HepG2 (cell line): ENCODE measurements around the gene SPATA33. TPM values are rescaled to one million over a fixed set of nuclear protein-coding genes. Genes with fewer than 3 reads are reported as not detected.
A peak's percentile ranks its signal among the peaks of the same experiment; 100 is the strongest.

ENCODE experiments used
- BRD4 ChIP-seq: sonication (generic); formaldehyde crosslinking; IDR thresholded peaks from 2 replicates; pipeline ENCODE4 v1.4.0; 2020; ENCODE audit warnings: missing genetic modification reagents
- CEBPB ChIP-seq: IDR thresholded peaks from 2 replicates; pipeline ENCODE4 v1.6.1; 2011; ENCODE audit warnings: low read depth, low read length, improper control_type of control experiment, borderline replicate concordance
- CREM ChIP-seq, 2 experiments: sonication (generic) in 1 of 2; formaldehyde crosslinking in 1 of 2; IDR thresholded peaks; 2 replicates each; pipeline versions ENCODE4 v1.4.0 to v1.6.1; 2016 to 2020; ENCODE audit warnings: antibody characterized with exemption in 1 of 2, mild to moderate bottlenecking in 1 of 2, missing genetic modification reagents in 1 of 2
- GABPA ChIP-seq, 2 experiments: IDR thresholded peaks; 2 replicates each; pipeline ENCODE4 v1.6.1; 2011 to 2016; ENCODE audit warnings: low read depth in 2 of 2, low read length in 1 of 2, missing biosample characterization in 1 of 2, missing genetic modification characterization in 1 of 2
- GATA4 ChIP-seq: sonication (generic); IDR thresholded peaks from 2 replicates; pipeline ENCODE4 v1.6.1; 2016; ENCODE audit warnings: antibody characterized with exemption, low read depth, borderline replicate concordance
- GTF3A ChIP-seq: sonication (generic); formaldehyde crosslinking; conservative IDR thresholded peaks from 2 replicates; pipeline ENCODE4 v1.4.0; 2020; ENCODE audit warnings: mild to moderate bottlenecking, missing genetic modification reagents
- HDAC2 ChIP-seq: sonication (generic); formaldehyde crosslinking; IDR thresholded peaks from 2 replicates; pipeline ENCODE4 v1.4.0; 2020; ENCODE audit warnings: missing genetic modification reagents
- HDAC6 ChIP-seq: fragments of 200-600 bp; sonication (generic); IDR thresholded peaks from 2 replicates; pipeline ENCODE4 v1.7.0; 2017; ENCODE audit warnings: mild to moderate bottlenecking, antibody characterized with exemption, low read length, low read depth
- JUND ChIP-seq: sonication (generic); formaldehyde crosslinking; IDR thresholded peaks from 2 replicates; pipeline ENCODE4 v1.8.0; 2022; ENCODE audit warnings: mild to moderate bottlenecking, missing genetic modification reagents
- MAFK ChIP-seq, 2 experiments: IDR thresholded peaks in 1 of 2; conservative IDR thresholded peaks in 1 of 2; 2 replicates each; pipeline ENCODE4 v1.6.1; 2011; ENCODE audit warnings: improper control_type of control experiment in 2 of 2, low read length in 2 of 2
- MXD3 ChIP-seq: IDR thresholded peaks from 2 replicates; pipeline ENCODE4 v1.6.1; 2016; ENCODE audit warnings: mild to moderate bottlenecking, missing biosample characterization, missing genetic modification reagents
- PLRG1 ChIP-seq: fragments of 450-650 bp; conservative IDR thresholded peaks from 2 replicates; pipeline ENCODE4 v1.6.1; 2016
- SMC3 ChIP-seq: IDR thresholded peaks from 2 replicates; pipeline ENCODE4 v1.6.1; 2011; ENCODE audit warnings: low read length, improper control_type of control experiment
- SNAI1 ChIP-seq: sonication (generic); formaldehyde crosslinking; IDR thresholded peaks from 2 replicates; pipeline ENCODE4 v1.5.0; 2020; ENCODE audit warnings: mild to moderate bottlenecking, missing genetic modification reagents, borderline replicate concordance
- TEAD3 ChIP-seq: optimal IDR thresholded peaks from 2 replicates; pipeline ENCODE3; 2016; ENCODE audit warnings: borderline replicate concordance
- THAP7 ChIP-seq: sonication (generic); formaldehyde crosslinking; IDR thresholded peaks from 2 replicates; pipeline ENCODE4 v1.8.1; 2023; ENCODE audit warnings: mild to moderate bottlenecking, missing genetic modification reagents
- U2AF1 ChIP-seq: fragments of 200-400 bp; formaldehyde crosslinking; optimal IDR thresholded peaks from 2 replicates; pipeline ENCODE3; 2017; ENCODE audit warnings: mild to moderate bottlenecking, low read depth, low read length
- ZBTB14 ChIP-seq: sonication (generic); formaldehyde crosslinking; IDR thresholded peaks from 2 replicates; pipeline ENCODE4 v1.4.0; 2020; ENCODE audit warnings: missing genetic modification reagents
- ZBTB33 ChIP-seq: sonication (generic); formaldehyde crosslinking; IDR thresholded peaks from 2 replicates; pipeline ENCODE4 v1.4.0; 2020; ENCODE audit warnings: missing genetic modification reagents
- ZBTB7B ChIP-seq: sonication (generic); formaldehyde crosslinking; IDR thresholded peaks from 2 replicates; pipeline ENCODE4 v1.4.0; 2020; ENCODE audit warnings: missing genetic modification reagents
- ZFP36L1 ChIP-seq: sonication (generic); formaldehyde crosslinking; IDR thresholded peaks from 2 replicates; pipeline ENCODE4 v1.8.0; 2022; ENCODE audit warnings: mild to moderate bottlenecking, missing genetic modification reagents, moderate library complexity
- ZNF143 ChIP-seq: sonication (generic); formaldehyde crosslinking; IDR thresholded peaks from 2 replicates; pipeline ENCODE4 v1.4.0; 2020; ENCODE audit warnings: missing genetic modification reagents
- ZNF557 ChIP-seq: sonication (generic); formaldehyde crosslinking; IDR thresholded peaks from 2 replicates; pipeline ENCODE4 v1.4.0; 2020; ENCODE audit warnings: missing genetic modification reagents
- ZNF672 ChIP-seq: sonication (generic); formaldehyde crosslinking; IDR thresholded peaks from 2 replicates; pipeline ENCODE4 v1.8.1; 2022; ENCODE audit warnings: missing genetic modification reagents
- ZNF678 ChIP-seq: sonication (generic); formaldehyde crosslinking; IDR thresholded peaks from 2 replicates; pipeline ENCODE4 v1.4.0; 2020; ENCODE audit warnings: mild to moderate bottlenecking, missing genetic modification reagents
- ZNF713 ChIP-seq: sonication (generic); formaldehyde crosslinking; IDR thresholded peaks from 2 replicates; pipeline ENCODE4 v1.4.0; 2020; ENCODE audit warnings: mild to moderate bottlenecking, missing genetic modification reagents
- polyA plus RNA-seq, 8 experiments: library from polyadenylated mRNA; depleted of rRNA in 3 of 8; stranded (reverse) in 7 of 8; unstranded in 1 of 8; fragments of >200 nt; fragmentation: Illumina TruSeq in 4 of 8; extraction: Trizol in 4 of 8; gene quantifications; 2 replicates each; pipeline versions ENCODE4 v1.2.1 to v1.2.3, GENCODE V29; 2011 to 2016; ENCODE audit warnings: low read depth in 4 of 8, missing spikeins in 1 of 8, mixed read lengths in 1 of 8; ENCODE audit not compliant: insufficient read depth in 1 of 8
- total RNA-seq, 5 experiments: library from RNA; depleted of rRNA; stranded (reverse); fragments of >200 nt; fragmentation: Illumina TruSeq; extraction: Trizol; gene quantifications; 2 replicates each; pipeline ENCODE4 v1.2.3, GENCODE V29; 2016; ENCODE audit warnings: low read depth in 1 of 5

Gene SPATA33
- total and polyA plus RNA-seq, 2 of the 13 experiments (the other 11 are each of a cell fraction or from before 2014, with no cell fraction given): 5.7 to 11.0 TPM

- TF ChIP-seq BRD4 (CRISPR knock-in tag) (no peak), ZNF713 (CRISPR knock-in tag) (no peak), SMC3 (peak; percentile 51; the same call in 1 of the 2 replicates), ZNF143 (CRISPR knock-in tag) (no peak), HDAC6 (no peak), ZFP36L1 (CRISPR knock-in tag) (no peak), JUND (CRISPR knock-in tag) (no peak), ZBTB14 (CRISPR knock-in tag) (no peak), CREM (IDR thresholded peaks at IDR 0.05) (no peak), CREM (CRISPR knock-in tag; IDR thresholded peaks at IDR 0.05) (no peak), GABPA (IDR thresholded peaks at IDR 0.05; ENCODE audit: low read depth, low read length) (no peak), GABPA (CRISPR knock-in tag; IDR thresholded peaks at IDR 0.05; ENCODE audit: low read depth) (no peak), HDAC2 (CRISPR knock-in tag) (no peak), ZNF678 (peak; percentile 16; the same call in 1 of the 2 replicates), CEBPB (no peak), PLRG1 (no peak), ZBTB33 (CRISPR knock-in tag) (0 out of 2 replicates have a peak, but pooled peaks have one; percentile 50), SNAI1 (CRISPR knock-in tag) (no peak), ZNF672 (CRISPR knock-in tag) (no peak), GATA4 (no peak), MXD3 (CRISPR knock-in tag) (0 out of 2 replicates have a peak, but pooled peaks have one; percentile 42), ZBTB7B (peak; percentile 94), U2AF1 (no peak), THAP7 (CRISPR knock-in tag) (0 out of 2 replicates have a peak, but pooled peaks have one; percentile 31), MAFK (conservative IDR thresholded peaks at IDR 0.05 in 1 of 2, IDR thresholded peaks at IDR 0.05 in 1 of 2; ENCODE audit: low read length in 2 of 2) (no peak), TEAD3 (CRISPR knock-in tag) (no peak), ZNF557 (CRISPR knock-in tag) (no peak), GTF3A (CRISPR knock-in tag) (no peak)
These were observed 42.0 kb upstream of the SPATA33 start (continued) for GRCh38 chr16:89615596-89616090.
